HG03520 (cell line): Measurements from ENCODE around the gene LRRC10B.

ENCODE experiments used
- ATAC-seq: cut with Tn5 transposase; IDR thresholded peaks from one replicate; pipeline ENCODE4 v1.9.1; 2021; ENCODE audit warnings: mild to moderate bottlenecking, moderate library complexity; ENCODE audit not compliant: unreplicated experiment

The LRRC10B gene

DNA sequence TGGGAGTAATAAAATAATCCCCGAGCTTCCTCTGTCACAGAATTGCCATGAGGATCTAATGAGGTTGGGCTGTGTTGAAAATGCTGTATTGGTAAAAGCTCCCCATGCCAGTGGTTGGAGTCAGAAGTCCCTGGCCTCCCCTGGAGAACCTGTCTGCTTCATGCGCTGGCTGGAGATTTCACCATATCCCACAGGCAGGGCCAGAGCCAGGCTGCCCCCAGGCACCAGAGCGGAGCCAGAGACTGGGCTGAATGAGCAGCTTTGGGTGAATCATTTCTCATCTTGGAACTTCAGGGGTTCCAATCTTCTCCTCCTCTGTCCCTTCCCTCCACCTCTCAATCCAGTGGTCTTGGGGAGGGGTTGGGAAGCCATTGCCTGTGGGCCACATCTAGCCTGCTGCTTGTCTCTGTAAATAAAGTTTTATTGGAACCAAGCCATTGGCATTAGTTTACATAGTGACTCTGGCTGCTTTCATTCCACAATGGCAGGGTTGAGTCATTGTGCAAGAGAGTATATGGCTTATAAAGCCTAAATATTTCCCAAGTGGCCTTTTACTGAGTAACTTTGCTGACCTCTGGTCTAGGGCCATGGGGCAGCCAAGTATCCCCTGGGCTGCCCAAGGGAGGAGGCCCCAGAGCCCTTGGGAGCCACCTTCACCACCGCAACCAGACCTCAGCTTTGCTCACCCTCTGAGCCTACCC lies 35.2 kb downstream of the LRRC10B start:
- no peak for ATAC-seq

DNA sequence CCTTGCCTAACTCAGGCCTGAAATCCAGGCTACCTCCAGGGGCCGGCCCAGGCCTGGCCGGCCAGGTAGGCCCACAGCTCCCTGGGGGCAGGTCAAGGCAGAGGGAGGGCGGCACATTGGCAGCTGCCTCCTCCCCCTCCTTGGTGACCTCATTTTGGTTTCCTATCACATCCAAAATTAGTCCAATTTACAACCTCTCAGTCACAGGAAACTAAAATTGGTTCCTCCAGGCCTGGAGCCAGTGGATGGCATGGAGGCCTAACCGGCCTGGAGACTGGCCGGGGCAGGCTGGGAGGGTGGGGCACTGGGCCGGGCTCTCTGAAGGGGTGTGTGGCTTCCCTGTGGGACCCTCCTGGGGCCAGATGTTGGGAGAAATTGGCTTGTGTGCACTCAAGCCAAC lies 35.9 kb downstream of the LRRC10B start:
- ATAC-seq = no peak

DNA sequence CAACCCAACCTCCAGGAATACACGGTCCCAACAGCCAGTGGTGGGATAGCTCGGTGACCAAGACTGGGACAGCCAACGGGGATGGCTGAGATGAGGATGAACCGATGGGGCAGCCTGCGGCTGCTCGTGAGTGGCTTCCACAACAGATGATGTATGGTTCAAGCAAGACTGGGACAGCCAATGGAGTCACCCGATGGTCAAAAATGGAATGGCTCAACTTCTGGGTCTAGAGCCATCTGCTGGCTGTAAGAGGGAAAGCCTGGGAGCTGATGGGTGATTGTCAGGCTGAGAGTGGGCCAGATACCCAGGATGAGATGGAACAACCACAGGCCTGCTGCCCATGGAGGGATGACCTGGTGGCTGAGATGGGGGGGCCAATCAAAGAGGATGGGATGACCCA lies 36.8 kb downstream of the LRRC10B start:
- ATAC-seq = no peak

DNA sequence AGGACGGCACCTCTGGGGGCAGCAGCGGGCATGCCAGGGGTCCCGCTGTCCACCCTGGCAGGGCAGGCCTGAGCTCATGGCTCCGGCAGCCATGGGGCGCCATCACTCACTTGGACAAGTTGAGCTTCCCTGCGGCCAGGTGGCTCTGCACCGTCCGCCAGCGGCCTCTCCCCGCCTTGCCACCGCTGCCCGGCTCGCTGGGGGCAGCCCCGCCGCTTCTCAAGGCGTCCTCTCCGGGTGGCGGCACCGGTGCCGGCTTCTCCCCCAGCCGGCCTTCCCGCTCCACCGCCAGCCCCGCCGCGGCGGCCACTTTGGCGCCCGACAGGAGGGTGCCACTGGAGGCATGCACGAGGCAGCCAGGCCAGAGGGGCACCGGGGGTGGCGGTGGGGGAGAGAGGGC lies 37.4 kb downstream of the LRRC10B start:
- ATAC-seq = no peak

DNA sequence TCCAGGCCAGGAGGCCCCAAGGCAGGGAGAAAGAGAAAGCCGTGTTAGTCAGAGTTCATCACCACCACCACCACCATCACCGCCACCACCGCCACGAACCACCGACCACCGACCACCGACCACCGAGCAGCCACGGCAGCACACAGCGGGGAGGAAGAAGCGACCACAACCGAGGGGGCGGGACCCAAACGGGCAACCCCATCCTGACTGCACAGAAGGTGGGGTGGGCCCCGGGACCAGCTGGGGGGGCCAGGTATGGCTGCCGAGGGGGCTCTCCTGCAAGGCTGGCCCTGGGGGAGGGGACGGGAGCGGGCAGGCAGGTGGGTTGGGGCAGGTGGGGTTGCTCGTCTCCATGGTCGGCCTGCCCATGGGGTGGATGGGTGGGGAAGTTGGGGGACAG lies 38.1 kb downstream of the LRRC10B start:
- ATAC-seq = no peak

DNA sequence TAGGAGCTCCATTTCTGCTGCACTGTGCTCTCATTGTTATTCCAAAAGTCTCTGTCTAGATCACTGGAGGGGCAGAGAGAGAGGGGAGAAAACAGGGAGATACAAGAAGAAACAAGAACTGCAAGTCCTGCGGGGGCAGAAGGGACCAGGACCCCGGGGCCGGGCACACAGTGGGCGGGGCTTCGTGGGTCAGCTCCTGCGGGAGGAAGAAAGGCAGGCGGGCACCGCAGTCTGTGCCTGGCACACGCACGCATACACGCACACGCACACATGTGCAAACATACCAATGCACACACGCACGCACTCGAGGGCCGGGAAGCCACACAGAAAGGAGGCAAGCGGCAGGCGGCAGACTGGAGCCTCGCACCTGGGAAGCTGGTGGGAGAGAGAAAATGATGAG lies 38.7 kb downstream of the LRRC10B start:
- no peak for ATAC-seq

DNA sequence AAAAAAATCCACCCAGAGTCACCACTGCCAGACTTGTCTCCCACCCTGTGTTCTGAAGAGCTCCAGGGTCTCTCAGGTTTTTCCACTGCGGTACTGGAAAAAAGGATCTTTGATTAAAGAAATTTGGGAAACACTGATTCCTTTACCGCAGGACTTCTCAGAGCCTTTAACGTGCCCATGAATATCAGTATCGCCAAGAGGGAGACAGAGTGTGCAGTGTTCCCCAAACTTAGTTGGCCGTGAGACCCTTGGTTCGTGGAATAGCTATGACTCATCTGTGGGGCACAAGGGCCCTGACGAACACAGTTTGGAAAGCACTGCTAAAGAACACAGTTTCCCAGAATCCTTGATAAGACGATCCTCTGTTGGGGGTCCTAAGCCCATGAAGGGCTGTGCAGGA lies 40.6 kb downstream of the LRRC10B start:
- ATAC-seq = no peak

DNA sequence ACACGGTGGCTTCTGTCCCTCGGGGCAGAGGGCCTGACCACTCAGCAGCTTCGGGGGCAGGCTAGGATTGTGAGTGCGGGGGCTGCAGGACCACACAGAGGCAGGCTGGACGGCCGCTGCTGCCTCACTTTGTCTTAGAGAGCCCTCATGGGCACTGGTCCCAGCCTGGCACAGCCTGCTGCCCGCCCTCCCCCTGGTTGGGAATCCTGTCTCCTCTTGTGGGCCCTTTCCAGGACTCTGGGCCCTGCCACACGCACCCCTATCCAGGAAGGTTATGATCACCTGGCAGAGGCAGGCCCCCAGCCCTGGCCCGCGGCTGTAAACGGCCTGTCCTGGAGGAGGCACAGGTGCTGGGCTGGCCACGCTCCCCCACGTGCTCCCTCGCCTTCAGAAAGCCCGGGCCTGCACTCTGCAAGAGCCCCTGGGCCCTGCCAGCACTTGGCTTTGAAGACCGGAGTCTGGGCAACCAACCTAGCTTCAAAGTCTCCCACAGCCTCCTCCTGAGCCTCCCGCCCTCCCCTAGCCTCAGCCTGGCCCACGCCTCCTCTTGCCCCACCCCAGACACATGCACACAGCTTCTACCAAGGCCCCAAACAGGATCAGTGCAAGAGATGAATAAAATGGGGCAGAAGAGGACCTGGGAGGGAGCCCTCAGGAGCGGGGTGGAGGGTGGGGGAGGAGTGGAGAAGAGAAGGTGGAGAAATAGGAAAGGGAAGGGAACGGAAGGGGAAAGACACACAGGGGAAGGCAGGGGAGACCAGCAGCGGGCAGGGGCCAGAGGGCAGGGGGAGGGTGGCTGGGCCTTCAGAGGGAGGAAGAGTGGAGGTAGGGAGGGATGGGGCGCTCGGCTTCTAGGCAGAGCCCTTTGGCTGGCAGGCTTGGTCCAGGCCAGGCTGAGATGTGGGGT lies 41.4 kb downstream of the LRRC10B start:
- no peak for ATAC-seq

DNA sequence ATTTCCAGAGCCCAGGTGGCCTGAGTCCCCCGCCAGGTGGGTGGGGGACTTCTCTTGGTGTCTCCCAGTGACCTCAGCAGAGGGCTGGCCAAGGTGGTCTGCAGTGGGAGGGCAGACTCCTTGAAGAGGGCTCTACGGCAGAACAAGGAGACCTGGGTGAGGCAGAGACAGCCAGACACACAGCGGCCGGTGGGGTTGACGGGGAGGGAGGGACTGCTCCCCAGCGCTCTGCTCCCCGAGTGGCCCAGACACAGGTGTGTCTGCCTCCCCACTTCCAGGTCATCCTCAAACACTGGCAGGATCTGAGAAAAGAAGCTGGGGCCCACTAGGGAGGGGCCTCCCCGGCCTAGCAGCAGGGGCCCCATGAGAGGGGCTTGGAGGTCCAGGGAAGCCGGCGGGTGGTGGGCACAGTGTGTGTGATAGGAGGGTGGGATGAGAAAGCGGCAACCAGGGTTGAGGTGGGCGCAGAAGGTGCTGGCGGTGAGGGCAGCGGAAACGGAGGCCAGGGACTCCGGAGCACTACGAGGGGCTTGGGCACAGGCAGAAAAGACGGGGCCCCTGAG lies 42.2 kb downstream of the LRRC10B start:
- no peak for ATAC-seq

DNA sequence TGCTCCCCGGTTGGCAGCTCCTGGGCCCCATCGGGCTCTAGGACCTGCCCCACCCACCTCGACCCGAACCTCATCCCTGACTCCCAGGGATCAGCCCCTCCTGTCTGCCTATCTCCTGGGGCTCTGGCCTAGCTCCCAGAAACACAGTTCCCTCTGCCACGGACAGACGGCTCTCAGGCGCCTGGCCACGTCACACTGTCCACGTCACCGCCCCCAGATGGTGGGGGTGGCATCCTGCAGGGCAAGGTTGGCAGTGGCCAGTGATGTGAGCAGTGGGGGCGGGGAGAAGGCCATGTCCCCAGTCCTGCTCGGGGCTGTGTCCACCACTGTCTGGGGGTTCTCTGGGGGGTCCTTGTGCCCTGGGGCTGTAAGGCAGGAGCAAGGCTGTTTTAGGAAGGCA lies 43.1 kb downstream of the LRRC10B start:
- ATAC-seq = no peak

DNA sequence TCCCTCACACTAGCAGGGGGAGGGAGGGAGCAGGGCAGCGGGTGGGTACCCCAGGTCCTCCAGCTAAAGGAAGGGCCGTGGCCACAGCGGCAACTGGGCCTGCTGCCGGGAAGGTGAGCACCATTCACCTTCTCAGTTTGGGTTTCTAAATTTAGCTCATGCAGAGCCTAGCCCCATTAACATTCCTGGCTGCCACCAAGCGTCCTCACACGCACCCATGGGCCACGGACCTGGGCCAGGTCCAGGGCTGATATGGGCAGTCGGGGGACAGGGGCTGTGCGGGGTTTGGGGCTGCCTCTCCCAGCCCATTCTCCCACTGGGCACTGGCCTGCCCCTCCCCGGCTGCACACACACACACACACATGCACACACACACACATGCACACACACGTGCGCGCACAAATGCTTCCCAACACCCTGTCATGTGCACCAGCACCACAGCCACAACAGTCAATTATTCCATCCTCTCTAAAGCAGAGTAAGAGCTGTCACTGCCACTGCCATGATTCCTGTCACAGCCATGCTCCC lies 43.6 kb downstream of the LRRC10B start:
- no peak for ATAC-seq

DNA sequence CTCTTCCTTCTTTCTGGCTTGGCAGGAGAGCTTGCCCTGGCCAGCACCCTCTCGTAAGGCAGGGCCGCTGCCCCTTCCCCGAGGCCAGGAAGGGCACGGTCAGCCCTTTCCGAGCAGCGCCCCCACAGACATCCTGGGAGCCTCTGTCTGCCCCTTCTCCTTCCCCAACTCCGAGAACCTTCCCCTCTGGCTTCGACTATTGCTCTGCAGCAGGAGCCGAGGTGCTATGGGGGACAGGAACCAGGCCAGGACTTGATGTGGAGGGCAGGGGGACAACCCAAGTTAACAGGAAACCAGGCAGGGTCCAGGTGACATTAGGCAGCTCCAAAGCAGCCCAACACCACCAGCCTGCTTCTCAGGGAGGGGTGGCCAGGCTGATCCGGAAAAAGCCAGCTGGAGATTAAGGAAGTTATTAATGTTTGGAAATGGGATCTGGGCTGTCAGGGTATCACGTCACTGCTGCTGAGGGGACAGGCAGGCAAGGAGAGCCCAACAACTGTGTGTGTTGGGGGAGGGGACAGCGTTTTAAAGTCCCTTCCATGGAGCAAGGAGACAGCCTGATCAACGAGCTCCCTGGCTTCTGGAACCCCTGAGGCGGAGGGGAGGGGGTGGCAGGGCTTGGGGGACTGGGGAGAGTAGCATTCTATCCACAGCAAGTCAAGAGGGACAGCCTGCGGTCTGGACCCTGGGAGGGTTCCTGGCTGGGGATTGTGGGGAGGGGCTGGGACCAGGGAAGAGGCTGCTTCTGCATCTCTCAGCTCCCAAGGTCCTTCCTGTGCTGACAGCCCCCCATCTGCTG lies 45.0 kb downstream of the LRRC10B start:
- ATAC-seq = no peak

DNA sequence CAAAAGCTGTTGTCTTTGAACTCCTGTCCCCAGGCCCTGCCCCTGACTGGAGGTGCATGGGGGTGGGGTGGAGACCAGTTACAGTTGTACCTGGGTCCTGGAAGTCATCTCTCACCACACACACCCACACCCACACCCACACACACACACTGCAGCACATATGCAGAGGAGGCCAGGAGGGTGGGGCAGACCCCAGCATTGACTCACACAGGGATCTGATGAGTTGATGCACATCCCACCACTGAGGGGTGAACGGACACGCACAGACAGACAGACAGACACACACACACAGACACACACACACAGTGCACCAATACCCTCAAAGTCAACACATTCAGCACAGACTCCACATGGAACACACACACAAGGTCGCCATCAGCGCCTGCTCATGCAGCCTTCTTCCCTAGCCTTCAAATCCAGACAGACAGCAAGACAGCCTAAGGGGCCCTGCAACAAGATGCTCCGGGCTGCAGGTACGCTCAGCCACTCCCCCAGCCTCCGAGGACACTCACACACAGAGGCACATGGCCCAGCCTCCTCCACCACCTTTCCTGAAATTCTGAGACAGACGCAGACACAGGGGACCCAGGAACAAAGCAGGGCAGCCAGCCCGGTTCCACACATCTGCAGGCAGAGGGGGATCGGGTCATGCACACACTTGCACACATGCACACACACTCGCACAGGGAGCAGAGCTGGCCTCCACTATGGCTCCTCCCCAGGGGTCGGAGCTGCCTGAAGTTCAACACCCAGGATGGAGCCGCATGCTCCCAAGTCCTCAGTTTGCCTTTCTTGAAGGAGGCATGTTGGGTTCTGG lies 45.8 kb downstream of the LRRC10B start:
- ATAC-seq = no peak

DNA sequence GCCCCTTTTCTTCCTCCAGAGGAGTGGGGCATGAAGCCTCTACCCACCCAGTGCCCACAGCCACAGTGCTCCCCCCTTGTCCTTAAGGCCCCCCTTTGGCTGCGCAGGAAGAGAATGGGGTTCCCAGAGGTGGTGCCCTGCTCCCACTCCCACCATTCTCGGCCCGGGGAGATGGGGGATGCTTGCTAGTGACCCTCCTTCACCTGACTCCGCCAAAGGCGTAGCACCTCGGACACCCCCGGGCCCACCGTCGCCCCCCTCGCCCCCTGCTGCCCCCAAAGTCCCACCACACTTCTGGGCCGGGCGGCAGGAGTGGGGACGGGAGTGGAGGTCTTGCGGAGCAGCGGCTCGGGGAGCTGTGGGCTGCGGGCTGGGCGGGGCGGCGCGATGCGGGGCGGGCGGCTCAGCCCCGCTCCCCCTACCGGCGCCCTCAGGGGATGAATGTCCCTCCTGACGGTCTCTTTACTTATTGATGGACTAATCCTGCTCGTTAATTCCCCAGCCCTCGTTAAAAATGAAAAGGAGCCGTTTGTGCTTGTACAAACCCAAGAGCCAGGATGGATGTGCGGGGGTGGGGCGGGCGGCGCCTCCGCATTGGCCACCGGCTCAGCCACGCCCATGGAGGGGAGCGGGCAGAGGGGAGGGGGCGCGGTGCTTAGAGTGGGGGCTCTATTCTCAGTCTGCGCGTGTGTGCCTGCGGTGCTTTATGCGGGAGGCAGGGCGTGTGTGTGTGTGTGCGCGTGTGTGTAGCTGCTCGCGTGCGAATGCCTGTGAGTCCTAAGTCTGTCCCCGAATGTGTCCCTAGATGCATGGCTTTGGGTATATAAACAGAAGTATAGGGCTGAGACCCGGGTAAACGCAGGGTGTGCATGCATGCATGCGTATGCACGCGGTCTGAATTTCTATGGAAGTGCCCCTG lies 46.8 kb downstream of the LRRC10B start:
- ATAC-seq = no peak

DNA sequence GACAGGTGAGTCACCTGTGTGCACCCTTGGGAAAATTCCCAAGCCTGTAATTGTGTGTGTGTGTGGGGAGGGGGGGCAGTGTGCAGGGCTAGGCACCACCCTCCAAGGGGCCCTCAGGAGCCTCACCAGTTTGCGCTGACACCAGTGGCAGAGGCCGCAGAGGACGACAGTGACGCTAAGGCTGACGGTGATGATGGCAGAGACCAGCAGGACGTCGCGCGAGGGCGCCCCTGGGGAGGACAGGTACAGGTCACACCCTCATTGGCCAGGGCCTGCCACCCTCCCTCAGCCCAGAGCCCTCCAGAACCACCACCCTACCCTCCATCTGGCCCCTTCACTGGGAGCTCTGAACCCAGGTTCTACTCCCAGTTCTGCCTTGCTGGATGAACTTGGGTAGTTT lies 47.4 kb downstream of the LRRC10B start:
- no peak for ATAC-seq

DNA sequence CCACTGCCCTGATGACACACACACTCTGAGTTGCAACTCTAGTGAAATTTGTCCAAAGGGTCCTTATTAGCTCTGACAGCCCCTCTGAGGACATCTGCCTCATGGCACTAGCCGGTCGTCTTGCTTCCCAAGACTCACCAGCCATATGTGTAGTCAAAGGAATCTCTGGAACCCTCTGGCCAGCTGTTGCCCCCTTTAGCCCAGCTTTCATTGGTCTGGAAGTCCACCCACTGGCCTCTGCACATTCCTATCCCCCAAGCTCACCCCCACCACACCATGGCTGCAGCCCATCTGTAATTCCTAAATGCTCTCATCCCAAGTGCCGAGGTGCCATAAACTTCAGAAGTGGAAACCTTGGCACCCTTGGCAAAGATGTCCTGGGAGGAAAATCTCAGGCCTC lies 48.1 kb downstream of the LRRC10B start:
- no peak for ATAC-seq
